B cell (primary cell): ENCODE results near the gene NRN1. TPM values are rescaled to one million over a fixed set of nuclear protein-coding genes. Genes with fewer than 3 reads are reported as not detected.

Source experiments
- ATAC-seq: fragments of 200-7000 bp; cut with Tn5 transposase; one replicate; pipeline ENCODE4 v1.10.0; 2021; ENCODE audit warnings: low read depth, mild to moderate bottlenecking, moderate number of reproducible peaks, moderate library complexity
- CTCF ChIA-PET: fragments of 350-600 bp; sonication (Branson Sonifier 250); formaldehyde crosslinking; loops from one replicate; lab custom pipeline; 2021; ENCODE audit warnings: antibody characterized with exemption, inconsistent platforms; lab: Charles Lee
- POLR2A ChIA-PET: fragments of 350-600 bp; sonication (Branson Sonifier 250); formaldehyde crosslinking; loops from one replicate; lab custom pipeline; 2021; ENCODE audit warnings: antibody characterized with exemption; lab: Charles Lee
- DNase-seq: peaks from one replicate; pipeline ENCODE4 v3.0.0; 2013
- H2AFZ ChIP-seq: 2 replicates; pipeline ENCODE4 v1.6.1; 2012; ENCODE audit warnings: mild to moderate bottlenecking, low read depth, low read length; ENCODE audit not compliant: insufficient read depth, poor library complexity, severe bottlenecking
- H3K27ac ChIP-seq, 2 donors: 1 replicate in 1 of 2; 2 replicates in 1 of 2; pipeline ENCODE4 v1.5.1; 2012 to 2013; ENCODE audit warnings: low read length in 2 of 2, mild to moderate bottlenecking in 2 of 2, moderate library complexity in 1 of 2
- H3K27me3 ChIP-seq, 4 experiments: fragments of 200-600 bp in 1 of 4; sonication (generic) in 1 of 4; replicated peaks in 1 of 4; 1 replicate in 2 of 4; 2 replicates in 2 of 4; pipeline versions ENCODE4 v1.6.1 to v1.7.0; 2013 to 2016; ENCODE audit warnings: low read length in 3 of 4, mild to moderate bottlenecking in 2 of 4, mixed read lengths in 1 of 4, moderate library complexity in 1 of 4; ENCODE audit not compliant: insufficient read depth in 4 of 4, control insufficient read depth in 3 of 4; ENCODE audit errors: control extremely low read depth in 1 of 4
- H3K36me3 ChIP-seq, 2 experiments: replicated peaks in 1 of 2; 1 replicate in 1 of 2; 2 replicates in 1 of 2; pipeline versions ENCODE4 v1.6.1 to v1.7.1; 2013; ENCODE audit warnings: low read length in 1 of 2; ENCODE audit not compliant: insufficient read depth in 2 of 2, control insufficient read depth in 1 of 2; ENCODE audit errors: control extremely low read depth in 1 of 2, extremely low read depth in 1 of 2
- H3K4me1 ChIP-seq, 2 donors: fragments of 200-600 bp in 1 of 2; sonication (generic) in 1 of 2; 1 replicate in 1 of 2; 2 replicates in 1 of 2; pipeline versions ENCODE4 v1.5.1 to v1.6.1; 2013 to 2017; ENCODE audit warnings: low read length in 2 of 2; ENCODE audit not compliant: control insufficient read depth in 2 of 2, insufficient read depth in 2 of 2
- H3K4me2 ChIP-seq: replicated peaks from 2 replicates; pipeline ENCODE3; 2012; ENCODE audit warnings: mild to moderate bottlenecking, low read depth, low read length; ENCODE audit not compliant: poor library complexity, severe bottlenecking
- H3K4me3 ChIP-seq, 5 experiments: fragments of 200-600 bp in 1 of 5; sonication (generic) in 1 of 5; 1 replicate in 3 of 5; 2 replicates in 2 of 5; pipeline versions ENCODE4 v1.5.1 to v1.7.0; 2011 to 2016; ENCODE audit warnings: low read length in 4 of 5, mild to moderate bottlenecking in 4 of 5, low read depth in 2 of 5, control low read depth in 1 of 5, moderate library complexity in 1 of 5; ENCODE audit not compliant: insufficient read depth in 1 of 5; ENCODE audit errors: control extremely low read depth in 1 of 5, extremely low read depth in 1 of 5
- H3K79me2 ChIP-seq: fragments of 200-600 bp; sonication (generic); one replicate; pipeline ENCODE4 v1.6.0; 2016; ENCODE audit warnings: low read length; ENCODE audit not compliant: control insufficient read depth, insufficient read depth
- H3K9ac ChIP-seq: fragments of 200-600 bp; sonication (generic); 2 replicates; pipeline ENCODE4 v1.6.1; 2017; ENCODE audit warnings: mild to moderate bottlenecking, low read length, moderate library complexity
- H3K9me3 ChIP-seq, 3 donors: one replicate each; pipeline versions ENCODE4 v1.6.1 to v1.7.1; 2013; ENCODE audit warnings: low read length in 2 of 3; ENCODE audit not compliant: control insufficient read depth in 2 of 3, insufficient read depth in 1 of 3; ENCODE audit errors: control extremely low read depth in 1 of 3
- H4K20me1 ChIP-seq: 2 replicates; pipeline ENCODE4 v1.6.0; 2012; ENCODE audit warnings: mild to moderate bottlenecking, low read length; ENCODE audit not compliant: insufficient read depth, control insufficient read depth, poor library complexity, severe bottlenecking
- H3K27ac Mint-ChIP-seq: one replicate; pipeline ENCODE4 v1.8.0; 2021; ENCODE audit warnings: mixed read lengths
- H3K27me3 Mint-ChIP-seq: one replicate; pipeline ENCODE4 v1.8.0; 2021; ENCODE audit warnings: mixed read lengths
- H3K4me1 Mint-ChIP-seq: one replicate; pipeline ENCODE4 v1.8.0; 2021; ENCODE audit warnings: mixed read lengths
- H3K4me3 Mint-ChIP-seq: one replicate; pipeline ENCODE4 v1.8.0; 2021; ENCODE audit warnings: mixed read lengths
- H3K9me3 Mint-ChIP-seq: one replicate; pipeline ENCODE4 v1.8.0; 2022; ENCODE audit warnings: mixed read lengths; ENCODE audit not compliant: insufficient read depth
- CTCF ChIP-seq: fragments of 200-600 bp; IDR thresholded peaks from one replicate; pipeline ENCODE4 v1.8.0; 2022; ENCODE audit warnings: antibody characterized with exemption, mild to moderate bottlenecking
- EZH2 ChIP-seq: IDR thresholded peaks from 2 replicates; pipeline ENCODE4 v1.6.1; 2012; ENCODE audit warnings: borderline replicate concordance, low read depth, mild to moderate bottlenecking, moderate library complexity, low read length; ENCODE audit not compliant: insufficient read depth, poor library complexity, severe bottlenecking
- WGBS: methylation state at CpG from one replicate; pipeline ENCODE4 v1.1.5; 2013; ENCODE audit warnings: missing lambda C conversion rate; ENCODE audit not compliant: insufficient coverage; 5-methylcytosine and 5-hydroxymethylcytosine counted together
- intact Hi-C: fragments of 100-400 bp; cut with micrococcal nuclease; formaldehyde crosslinking; loops from one replicate; pipeline ENCODE4 v1.10.0; 2022
- polyA plus RNA-seq: library from polyadenylated mRNA; depleted of rRNA; stranded (reverse); fragments of >200 nt; gene quantifications from 2 replicates; pipeline ENCODE4 v1.2.3, GENCODE V29; 2012
- total RNA-seq, 2 donors: library from RNA; stranded (reverse); fragments of 120-200 nt in 1 of 2; gene quantifications; 1 replicate in 1 of 2; 2 replicates in 1 of 2; pipeline versions ENCODE4 v1.2.3 to v1.2.4, GENCODE V29; 2013 to 2022

The NRN1 gene
- total and polyA plus RNA-seq, 2 donors (not counting 1 experiment from before 2014, with no cell fraction given): 0.51 TPM; not detected in 1

- no peak for TF ChIP-seq CTCF
- no peak for TF ChIP-seq EZH2
- H3K4me3 Mint-ChIP-seq: peak overlapping the region; percentile 90
- peaks cover 11% of the 10 kb centered on the region for H4K20me1 ChIP-seq
- peak overlapping the region; percentile 67 for H3K27ac Mint-ChIP-seq
- no peak for DNase-seq
- H3K4me1 ChIP-seq: peaks cover 57 to 72% of the 10 kb centered on the region in 2 donors
- peak overlapping the region; percentile 45 to 94 (median 58) for H3K4me3 ChIP-seq
- ChIA-PET POLR2A (no interaction called here), CTCF (interaction anchor here (0.9 to 1.9 kb wide), 2 partner anchors 525 to 549 kb away, joined by 3 to 8 read pairs; no protein-coding TSS in a partner anchor)
- H3K4me2 ChIP-seq: peak overlapping the region; percentile 89
- H3K9ac ChIP-seq: peak overlapping the region; percentile 66
- peaks cover 46% of the 10 kb centered on the region for H3K4me1 Mint-ChIP-seq
- peaks cover 86% of the 10 kb centered on the region for H3K27me3 Mint-ChIP-seq
- H3K9me3 ChIP-seq: peaks cover 2 to 71% (median 34%) of the 10 kb centered on the region in 3 donors
- no peaks in the 10 kb centered on the region for H3K36me3 ChIP-seq
- peak overlapping the region; percentile 61 for H2AFZ ChIP-seq
- intact Hi-C loops: loop anchor here (1.0 to 5.0 kb wide), 3 partner anchors 8 to 1220 kb away; partner anchors contain the start of gene CDYL
- H3K79me2 ChIP-seq: no peaks in the 10 kb centered on the region
- peaks cover 12% of the 10 kb centered on the region for H3K9me3 Mint-ChIP-seq
- no peak for ATAC-seq
- 4% methylated on average over 42 of the region's 48 CpGs for WGBS
- peaks cover 2 to 96% (median 91%) of the 10 kb centered on the region in 4 experiments for H3K27me3 ChIP-seq
- no peak overlapping the region for H3K27ac ChIP-seq
These were observed 9.9 kb downstream of the NRN1 start for GRCh38 chr6:5996714-5997419.
